AG04449 (cell line): Measurements from ENCODE around the gene SRCAP.

Experiments used
- CTCF ChIA-PET: fragments of 350-600 bp; formaldehyde crosslinking; extraction: SDS; loops from one replicate; lab custom pipeline; 2021; ENCODE audit warnings: antibody characterized with exemption; lab: Yijun Ruan, JAX
- POLR2A ChIA-PET: fragments of 400-600, 350-600 bp; formaldehyde crosslinking; extraction: SDS; loops from one replicate; lab custom pipeline; 2020; ENCODE audit warnings: antibody characterized with exemption, inconsistent platforms; lab: Yijun Ruan, JAX
- DNase-seq: peaks from one replicate; pipeline ENCODE4 v3.0.0-alpha.2; 2010; ENCODE audit warnings: low read depth, low spot score
- H3K4me3 ChIP-seq: 2 replicates; pipeline ENCODE4 v1.5.1; 2011; ENCODE audit warnings: low read depth, mild to moderate bottlenecking, control low read depth, low read length
- TF ChIP-seq, protein P1 (sequence below): IDR thresholded peaks from one replicate; pipeline ENCODE4 v1.5.1; 2011; ENCODE audit warnings: mild to moderate bottlenecking, moderate library complexity, low read length, control low read depth, inconsistent platforms; ENCODE audit not compliant: insufficient read depth; ENCODE audit errors: missing control alignments

The SRCAP gene

DNA sequence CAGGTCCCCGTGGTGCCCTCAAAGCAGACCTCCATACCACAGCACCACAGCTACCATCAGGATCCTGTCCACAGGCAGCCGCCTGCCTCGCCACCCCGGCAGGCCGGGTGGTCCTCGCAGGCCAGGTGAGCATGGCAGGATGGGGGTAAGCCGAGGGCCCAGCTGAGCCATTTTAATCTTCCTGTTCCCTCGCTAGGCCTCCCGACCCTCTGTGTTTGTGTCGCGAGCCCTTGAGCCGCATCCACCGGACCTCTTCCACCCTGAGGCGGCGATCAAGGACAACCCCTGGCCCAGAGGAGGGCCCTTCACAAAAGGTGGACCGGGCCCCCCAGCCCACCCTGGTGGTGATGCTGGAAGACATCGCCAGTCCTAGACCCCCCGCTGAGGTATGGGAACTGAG lies 46.3 kb upstream of the SRCAP start:
- peak overlapping the region; percentile 86 for H3K4me3 ChIP-seq
- TF ChIP-seq, protein P1, sequence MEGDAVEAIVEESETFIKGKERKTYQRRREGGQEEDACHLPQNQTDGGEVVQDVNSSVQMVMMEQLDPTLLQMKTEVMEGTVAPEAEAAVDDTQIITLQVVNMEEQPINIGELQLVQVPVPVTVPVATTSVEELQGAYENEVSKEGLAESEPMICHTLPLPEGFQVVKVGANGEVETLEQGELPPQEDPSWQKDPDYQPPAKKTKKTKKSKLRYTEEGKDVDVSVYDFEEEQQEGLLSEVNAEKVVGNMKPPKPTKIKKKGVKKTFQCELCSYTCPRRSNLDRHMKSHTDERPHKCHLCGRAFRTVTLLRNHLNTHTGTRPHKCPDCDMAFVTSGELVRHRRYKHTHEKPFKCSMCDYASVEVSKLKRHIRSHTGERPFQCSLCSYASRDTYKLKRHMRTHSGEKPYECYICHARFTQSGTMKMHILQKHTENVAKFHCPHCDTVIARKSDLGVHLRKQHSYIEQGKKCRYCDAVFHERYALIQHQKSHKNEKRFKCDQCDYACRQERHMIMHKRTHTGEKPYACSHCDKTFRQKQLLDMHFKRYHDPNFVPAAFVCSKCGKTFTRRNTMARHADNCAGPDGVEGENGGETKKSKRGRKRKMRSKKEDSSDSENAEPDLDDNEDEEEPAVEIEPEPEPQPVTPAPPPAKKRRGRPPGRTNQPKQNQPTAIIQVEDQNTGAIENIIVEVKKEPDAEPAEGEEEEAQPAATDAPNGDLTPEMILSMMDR, result no peak
- ChIA-PET CTCF (interaction anchor here (1.0 to 1.2 kb wide), 2 partner anchors 41 to 53 kb away, joined by 4 to 5 read pairs; no protein-coding TSS in a partner anchor), POLR2A (no interaction called here)
- no peak for DNase-seq

DNA sequence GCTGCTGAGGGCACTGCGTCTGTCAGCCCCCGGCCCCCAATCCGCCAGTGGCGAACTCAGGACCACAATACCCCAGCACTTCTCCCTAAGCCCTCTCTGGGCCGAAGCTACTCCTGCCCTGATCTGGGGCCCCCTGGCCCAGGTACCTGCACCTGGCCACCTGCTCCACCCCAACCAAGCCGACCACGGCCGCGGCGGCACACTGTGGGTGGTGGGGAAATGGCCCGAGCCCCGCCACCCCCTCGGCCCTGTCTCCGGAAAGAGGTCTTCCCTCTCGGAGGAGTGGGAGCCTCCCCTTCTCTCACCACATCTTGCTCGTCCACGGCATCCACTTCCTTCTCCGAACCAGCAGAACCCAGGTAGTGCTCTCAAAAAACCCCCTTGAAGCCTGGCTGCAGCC lies 44.1 kb upstream of the SRCAP start:
- TF ChIP-seq, protein P1, result no peak
- no peak for DNase-seq
- no peak overlapping the region for H3K4me3 ChIP-seq
- CTCF ChIA-PET, result interaction anchor here (1.6 kb wide), 1 partner anchor 14 kb away, joined by 3 read pairs; no protein-coding TSS in a partner anchor
- POLR2A ChIA-PET, result no interaction called here

DNA sequence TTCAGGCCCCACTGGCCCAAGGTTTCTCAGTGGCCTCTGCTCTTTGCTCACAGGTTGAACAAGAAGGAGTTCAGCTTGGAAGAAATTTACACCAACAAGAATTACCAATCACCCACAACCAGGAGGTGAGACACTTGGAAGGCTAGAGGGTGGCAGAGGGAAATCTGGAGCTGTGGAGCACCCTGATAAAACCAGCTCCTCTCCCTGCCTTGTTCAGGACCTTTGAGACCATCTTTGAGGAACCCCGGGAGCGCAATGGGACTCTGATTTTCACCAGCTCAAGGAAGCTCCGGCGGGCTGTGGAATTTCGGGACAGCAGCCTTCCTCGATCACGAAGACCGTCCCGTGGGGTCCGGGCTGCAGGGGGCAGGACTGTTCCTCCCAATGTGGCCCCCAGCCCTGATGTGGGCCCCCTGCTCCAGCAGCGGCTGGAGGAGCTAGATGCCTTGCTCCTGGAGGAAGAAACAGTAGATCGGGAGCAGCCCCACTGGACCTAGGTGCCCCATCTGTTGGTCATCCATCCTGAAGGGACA lies 43.1 kb upstream of the SRCAP start:
- no peak for DNase-seq
- CTCF ChIA-PET, result interaction anchor here (1.0 to 1.2 kb wide), 2 partner anchors 27 to 120 kb away, joined by 3 to 6 read pairs; no protein-coding TSS in a partner anchor
- no peak overlapping the region for H3K4me3 ChIP-seq
- TF ChIP-seq, protein P1, result no peak
- POLR2A ChIA-PET, result no interaction called here

DNA sequence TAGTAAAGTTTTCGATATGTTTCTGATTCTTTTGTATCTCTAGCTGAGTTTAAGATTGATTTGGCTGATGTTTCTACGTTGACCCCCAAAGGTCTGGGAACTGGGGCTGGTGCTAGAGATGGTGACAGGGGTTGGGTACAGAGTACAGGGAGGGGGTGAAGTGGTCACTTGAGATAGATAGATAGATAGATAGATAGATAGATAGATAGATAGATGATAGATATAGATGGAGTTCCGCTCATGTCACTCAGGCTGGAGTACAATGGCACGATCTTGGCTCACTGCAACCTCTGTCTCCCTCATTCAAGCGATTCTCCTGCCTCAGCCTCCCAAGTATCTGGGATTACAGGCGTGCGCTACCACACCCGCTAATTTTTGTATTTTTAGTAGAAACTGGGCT lies 42.6 kb upstream of the SRCAP start:
- CTCF ChIA-PET, result interaction anchor here (1.0 to 1.3 kb wide), 3 partner anchors 27 to 121 kb away, joined by 3 to 6 read pairs (median 3); no protein-coding TSS in a partner anchor
- POLR2A ChIA-PET, result no interaction called here
- no peak overlapping the region for H3K4me3 ChIP-seq
- no peak for DNase-seq
- TF ChIP-seq, protein P1, result no peak

DNA sequence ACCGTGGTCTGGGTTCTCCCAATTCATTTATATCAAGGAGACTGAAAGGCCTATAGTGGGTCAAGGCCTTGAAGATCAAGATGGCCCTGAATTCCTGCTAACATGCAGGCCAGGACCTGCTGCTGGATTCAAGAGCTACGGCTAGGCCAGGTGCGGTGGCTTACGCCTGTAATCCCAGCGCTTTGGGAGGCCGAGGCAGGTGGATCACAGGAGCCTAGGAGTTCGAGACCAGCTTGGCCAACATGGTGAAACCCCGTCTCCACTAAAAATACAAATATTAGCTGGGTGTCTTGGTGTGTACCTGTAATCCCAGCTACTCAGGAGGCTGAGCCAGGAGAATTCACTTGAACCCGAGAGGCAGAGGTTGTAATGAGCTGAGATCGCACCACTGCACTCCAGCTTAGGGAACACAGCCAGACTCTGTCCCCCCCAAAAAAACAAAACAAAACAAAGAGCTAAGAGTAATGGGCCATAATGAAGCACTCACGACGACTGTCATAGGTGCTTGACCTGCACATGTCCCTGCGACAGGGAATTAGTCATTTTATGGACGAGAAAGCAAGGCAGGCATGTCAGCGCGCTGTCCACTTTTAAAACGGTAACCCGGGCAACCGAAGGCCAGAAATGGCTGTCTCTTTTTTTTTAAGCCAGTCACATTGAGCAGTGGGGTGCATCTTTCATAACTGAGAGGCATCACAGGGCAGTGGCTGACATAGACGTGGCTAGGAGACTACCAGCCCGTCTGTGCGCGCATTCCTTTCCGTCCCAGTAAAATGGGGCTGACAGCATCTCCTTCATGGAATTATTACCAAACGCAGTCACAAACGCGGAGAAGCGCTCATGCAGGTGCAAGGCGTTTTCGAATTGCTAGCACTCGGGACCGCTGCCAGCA lies 41.8 kb upstream of the SRCAP start:
- DNase-seq, result no peak
- H3K4me3 ChIP-seq, result peak overlapping the region; percentile 65
- ChIA-PET CTCF (interaction anchor here (0.7 to 1.3 kb wide), 3 partner anchors 10 to 40 kb away, joined by 3 read pairs; no protein-coding TSS in a partner anchor), POLR2A (no interaction called here)
- TF ChIP-seq, protein P1, result no peak
